GM10266 (cell line): ENCODE measurements around the gene FGF14.

ENCODE experiments used
- DNase-seq: peaks from one replicate; pipeline ENCODE4 v3.0.0; 2012; ENCODE audit errors: extremely low spot score
- TF ChIP-seq, protein P1 (sequence below): IDR thresholded peaks from 2 replicates; pipeline ENCODE4 v1.5.1; 2012; ENCODE audit warnings: mild to moderate bottlenecking, low read depth; ENCODE audit not compliant: control insufficient read depth, insufficient read depth; ENCODE audit errors: missing control alignments

The FGF14 gene

DNA sequence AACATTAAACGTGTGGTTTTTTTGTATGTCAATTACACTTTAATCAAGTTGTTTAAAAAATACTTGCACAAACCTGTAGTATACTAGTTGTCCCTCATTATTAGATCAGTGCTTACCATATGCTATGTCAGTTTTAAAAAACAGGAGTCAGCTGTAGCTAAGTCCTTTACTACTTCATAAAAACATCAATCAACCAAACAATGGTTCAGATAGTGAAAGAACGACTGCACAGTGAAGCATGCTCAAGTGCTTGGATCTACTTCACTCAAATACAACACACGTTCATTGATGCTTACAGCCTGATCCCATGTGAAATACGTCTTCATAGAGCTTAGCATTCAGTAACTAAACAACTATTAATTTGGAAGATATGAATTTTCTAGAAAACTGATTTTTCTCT, 225.0 kb downstream of the FGF14 start:
- no peak for DNase-seq
- TF ChIP-seq, protein P1, sequence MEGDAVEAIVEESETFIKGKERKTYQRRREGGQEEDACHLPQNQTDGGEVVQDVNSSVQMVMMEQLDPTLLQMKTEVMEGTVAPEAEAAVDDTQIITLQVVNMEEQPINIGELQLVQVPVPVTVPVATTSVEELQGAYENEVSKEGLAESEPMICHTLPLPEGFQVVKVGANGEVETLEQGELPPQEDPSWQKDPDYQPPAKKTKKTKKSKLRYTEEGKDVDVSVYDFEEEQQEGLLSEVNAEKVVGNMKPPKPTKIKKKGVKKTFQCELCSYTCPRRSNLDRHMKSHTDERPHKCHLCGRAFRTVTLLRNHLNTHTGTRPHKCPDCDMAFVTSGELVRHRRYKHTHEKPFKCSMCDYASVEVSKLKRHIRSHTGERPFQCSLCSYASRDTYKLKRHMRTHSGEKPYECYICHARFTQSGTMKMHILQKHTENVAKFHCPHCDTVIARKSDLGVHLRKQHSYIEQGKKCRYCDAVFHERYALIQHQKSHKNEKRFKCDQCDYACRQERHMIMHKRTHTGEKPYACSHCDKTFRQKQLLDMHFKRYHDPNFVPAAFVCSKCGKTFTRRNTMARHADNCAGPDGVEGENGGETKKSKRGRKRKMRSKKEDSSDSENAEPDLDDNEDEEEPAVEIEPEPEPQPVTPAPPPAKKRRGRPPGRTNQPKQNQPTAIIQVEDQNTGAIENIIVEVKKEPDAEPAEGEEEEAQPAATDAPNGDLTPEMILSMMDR, result no peak

DNA sequence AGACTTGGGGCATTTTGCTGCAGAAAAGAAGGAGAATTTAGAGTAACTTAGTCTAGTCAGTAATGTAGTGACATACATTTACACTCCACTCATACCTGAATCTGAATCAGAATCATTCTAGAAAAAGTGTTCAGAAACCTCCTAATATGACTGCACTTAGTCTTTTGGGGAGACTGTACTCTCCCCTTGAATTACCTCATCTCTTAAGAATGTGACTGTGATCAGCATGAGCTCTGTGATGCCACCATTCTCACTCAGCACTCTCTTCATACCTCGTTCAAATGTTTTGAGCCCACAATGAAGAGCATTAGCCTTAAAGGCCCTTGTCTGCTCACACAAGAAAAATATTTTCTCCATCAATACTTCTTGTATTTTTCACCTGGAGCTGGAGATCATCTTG, 229.4 kb downstream of the FGF14 start:
- TF ChIP-seq, protein P1, result no peak
- DNase-seq, result no peak

DNA sequence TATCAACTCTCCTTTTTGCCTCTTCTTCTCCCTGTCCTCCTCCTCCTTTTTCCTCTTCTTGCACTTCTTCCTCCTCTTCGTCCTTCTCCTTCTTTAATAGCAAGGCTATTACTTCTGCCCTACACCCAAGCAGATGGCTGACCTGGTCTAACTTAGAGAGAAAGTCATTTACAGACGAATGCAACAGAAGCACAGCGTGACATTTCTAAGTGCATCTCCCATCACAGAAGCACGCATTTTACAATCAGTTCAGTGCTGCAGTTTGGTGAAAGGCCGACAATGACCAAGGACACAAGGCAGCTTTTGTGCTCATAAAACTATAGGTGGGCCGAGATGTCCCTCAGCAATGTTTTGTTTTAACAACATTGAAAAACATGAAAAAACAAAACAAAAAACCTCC, 231.5 kb downstream of the FGF14 start:
- TF ChIP-seq, protein P1, result no peak
- no peak for DNase-seq

DNA sequence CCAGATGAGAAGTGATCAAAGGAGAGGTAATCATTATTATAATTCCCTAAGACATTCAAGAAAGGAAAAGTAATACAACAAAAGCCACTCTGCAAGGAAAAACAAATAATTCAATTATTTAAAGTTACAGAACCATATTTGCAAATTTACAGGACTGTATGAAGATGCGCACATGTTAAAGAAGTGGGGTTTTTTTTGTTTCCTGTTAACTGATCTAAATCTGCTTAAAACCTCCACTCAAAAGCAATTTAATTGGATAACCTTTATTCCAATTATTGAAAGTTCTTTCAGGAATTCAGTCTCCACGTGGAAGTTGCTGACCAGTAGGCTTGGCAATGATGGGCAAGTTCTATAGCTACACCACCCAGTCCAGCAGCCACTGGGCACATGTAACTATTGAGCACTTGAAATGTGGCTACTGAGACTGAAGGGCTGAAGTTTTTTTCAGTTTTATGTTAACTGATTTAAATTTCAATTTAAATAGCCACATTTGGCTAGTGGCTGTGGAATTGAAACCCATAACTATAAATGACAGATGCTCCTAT, 232.3 kb downstream of the FGF14 start:
- TF ChIP-seq, protein P1, result no peak
- DNase-seq, result no peak

DNA sequence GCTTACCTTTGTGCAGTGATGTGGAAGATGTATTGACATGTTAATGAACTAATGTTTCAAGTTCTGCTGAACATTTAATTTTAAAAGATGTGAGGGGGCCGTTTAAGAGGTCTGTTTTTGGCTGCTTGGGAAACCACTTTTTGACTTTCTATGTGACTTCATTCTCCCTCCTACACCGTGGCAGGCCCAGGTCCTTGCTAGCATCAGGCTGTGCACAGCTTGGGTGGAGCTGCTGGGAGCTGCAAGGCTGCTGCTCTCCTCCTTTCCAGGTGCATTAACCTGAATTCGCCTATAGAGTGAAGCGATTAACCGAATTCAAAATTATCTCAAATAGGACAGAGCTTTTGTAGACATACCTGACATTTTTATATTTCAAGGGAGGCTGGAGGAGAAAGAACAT, 249.1 kb downstream of the FGF14 start:
- TF ChIP-seq, protein P1, result no peak
- DNase-seq, result no peak

DNA sequence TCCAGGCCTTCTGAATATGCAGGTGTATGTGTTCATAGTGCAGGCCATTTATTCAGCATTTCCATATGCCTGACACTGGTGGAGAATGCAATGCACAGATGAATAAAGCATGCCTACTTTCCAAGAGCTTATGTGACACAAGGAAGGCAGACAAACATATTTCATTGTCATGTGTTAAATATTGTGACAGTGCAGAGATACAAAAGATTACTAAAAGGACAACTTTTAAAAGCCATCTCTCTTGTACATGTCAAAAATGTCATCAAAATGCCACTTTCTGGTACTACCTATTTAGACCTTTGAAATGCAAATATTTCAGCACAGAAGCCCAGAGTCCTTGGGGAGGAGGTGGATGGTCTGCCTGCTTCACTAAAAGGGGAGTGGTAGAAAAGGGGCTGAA, 254.5 kb downstream of the FGF14 start:
- DNase-seq, result no peak
- TF ChIP-seq, protein P1, result no peak

DNA sequence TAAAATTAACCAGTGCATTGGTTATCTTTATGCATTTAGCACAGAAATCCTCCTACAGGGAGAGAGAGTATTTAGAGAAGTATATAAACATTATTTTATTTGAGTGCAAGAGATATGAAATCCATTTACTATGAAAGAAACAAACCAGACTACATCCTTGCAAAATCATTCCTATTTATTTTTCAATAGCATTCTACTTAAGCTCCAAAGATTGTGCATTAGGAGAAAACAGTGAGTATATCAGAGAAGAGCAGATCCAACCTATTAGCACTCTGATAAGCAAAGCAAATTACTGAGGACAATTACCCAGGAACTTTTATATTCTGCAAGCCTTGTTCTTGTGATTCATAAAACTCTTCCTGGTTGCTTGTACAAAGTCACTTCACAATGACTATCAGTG, 256.1 kb downstream of the FGF14 start:
- no peak for DNase-seq
- TF ChIP-seq, protein P1, result no peak
